Epithelial cell of proximal tubule (primary cell): Measurements from ENCODE around the gene DBNDD2. TPM values are rescaled to one million over a fixed set of nuclear protein-coding genes. Genes with fewer than 3 reads are reported as not detected.

Experiments used
- DNase-seq: peaks from one replicate; pipeline ENCODE4 v3.0.0-alpha.2; 2011; ENCODE audit warnings: low read depth
- H3K4me3 ChIP-seq: 2 replicates; pipeline ENCODE4 v1.5.1; 2011; ENCODE audit warnings: low read depth, mild to moderate bottlenecking, low read length
- total RNA-seq: library from RNA; depleted of rRNA; stranded (reverse); fragments of >200 nt; gene quantifications from 2 replicates; pipeline ENCODE4 v1.2.3, GENCODE V29; 2015
- TF ChIP-seq, protein P1 (sequence below): conservative IDR thresholded peaks from 2 replicates; pipeline ENCODE4 v1.5.1; 2012; ENCODE audit warnings: low read depth, mild to moderate bottlenecking, low read length

Gene DBNDD2
- total RNA-seq, 1 donor from 2014 or later, result 49.6 TPM

DNA sequence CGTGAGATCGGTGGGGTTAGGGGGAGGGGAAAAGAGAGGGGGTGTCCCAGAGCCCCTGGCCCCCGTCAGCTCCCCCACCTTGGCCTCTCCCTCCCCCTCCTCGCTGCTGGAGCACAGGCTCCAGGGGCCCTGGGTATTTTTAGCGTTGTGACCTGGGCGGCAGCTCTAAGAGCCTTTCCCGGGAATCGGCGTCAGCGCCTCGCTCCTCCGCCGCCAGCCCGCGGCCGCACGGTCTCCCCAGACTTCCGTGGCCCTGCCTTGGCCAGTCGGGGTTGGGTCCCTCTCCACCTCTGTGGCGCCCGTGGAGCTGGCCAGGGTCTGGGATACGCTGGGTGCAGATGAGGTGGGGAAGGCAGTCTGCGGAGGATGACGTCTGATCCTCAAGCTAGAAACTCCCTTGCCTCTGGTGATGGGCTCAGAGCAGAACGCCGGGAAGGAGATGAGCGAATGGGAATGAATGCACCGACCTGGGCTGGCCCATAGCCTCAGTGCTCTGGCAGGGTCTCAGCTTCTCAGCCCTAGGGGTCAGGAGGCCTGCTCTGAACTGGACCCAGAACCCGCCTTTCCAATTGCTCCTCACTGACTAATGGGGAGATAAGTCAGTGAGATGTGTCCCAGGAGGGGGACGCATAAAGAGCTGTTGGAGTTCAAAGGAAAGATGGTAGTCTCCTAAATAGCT is 883 bp upstream of the DBNDD2 start:
- TF ChIP-seq, protein P1, sequence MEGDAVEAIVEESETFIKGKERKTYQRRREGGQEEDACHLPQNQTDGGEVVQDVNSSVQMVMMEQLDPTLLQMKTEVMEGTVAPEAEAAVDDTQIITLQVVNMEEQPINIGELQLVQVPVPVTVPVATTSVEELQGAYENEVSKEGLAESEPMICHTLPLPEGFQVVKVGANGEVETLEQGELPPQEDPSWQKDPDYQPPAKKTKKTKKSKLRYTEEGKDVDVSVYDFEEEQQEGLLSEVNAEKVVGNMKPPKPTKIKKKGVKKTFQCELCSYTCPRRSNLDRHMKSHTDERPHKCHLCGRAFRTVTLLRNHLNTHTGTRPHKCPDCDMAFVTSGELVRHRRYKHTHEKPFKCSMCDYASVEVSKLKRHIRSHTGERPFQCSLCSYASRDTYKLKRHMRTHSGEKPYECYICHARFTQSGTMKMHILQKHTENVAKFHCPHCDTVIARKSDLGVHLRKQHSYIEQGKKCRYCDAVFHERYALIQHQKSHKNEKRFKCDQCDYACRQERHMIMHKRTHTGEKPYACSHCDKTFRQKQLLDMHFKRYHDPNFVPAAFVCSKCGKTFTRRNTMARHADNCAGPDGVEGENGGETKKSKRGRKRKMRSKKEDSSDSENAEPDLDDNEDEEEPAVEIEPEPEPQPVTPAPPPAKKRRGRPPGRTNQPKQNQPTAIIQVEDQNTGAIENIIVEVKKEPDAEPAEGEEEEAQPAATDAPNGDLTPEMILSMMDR, result no peak
- no peak for DNase-seq
- H3K4me3 ChIP-seq, result peak overlapping the region; percentile 86

DNA sequence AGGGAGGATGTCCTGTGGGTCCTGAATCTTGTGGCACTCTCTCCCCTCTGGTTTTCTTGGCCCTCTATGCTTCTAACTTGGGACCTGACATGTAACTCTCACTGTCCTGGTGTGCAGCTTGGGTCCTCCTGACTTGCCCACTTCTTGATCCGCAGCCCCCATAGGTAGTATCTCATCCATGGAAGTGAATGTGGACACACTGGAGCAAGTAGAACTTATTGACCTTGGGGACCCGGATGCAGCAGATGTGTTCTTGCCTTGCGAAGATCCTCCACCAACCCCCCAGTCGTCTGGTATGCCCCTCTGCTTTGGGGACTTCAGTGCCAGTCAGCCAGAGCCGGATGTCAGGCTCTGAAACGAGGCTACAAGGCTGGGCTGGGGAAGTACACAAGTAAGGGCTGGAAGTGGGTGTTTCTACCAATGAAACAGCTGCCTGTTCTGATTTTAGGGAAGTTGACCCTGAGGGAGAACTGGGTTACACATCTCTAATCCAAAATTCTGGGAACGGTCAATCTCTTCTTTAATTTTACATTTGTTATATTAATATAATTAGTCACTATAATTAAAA is 641 bp downstream of the DBNDD2 start:
- DNase-seq, result no peak
- TF ChIP-seq, protein P1, result no peak
- no peak overlapping the region for H3K4me3 ChIP-seq

DNA sequence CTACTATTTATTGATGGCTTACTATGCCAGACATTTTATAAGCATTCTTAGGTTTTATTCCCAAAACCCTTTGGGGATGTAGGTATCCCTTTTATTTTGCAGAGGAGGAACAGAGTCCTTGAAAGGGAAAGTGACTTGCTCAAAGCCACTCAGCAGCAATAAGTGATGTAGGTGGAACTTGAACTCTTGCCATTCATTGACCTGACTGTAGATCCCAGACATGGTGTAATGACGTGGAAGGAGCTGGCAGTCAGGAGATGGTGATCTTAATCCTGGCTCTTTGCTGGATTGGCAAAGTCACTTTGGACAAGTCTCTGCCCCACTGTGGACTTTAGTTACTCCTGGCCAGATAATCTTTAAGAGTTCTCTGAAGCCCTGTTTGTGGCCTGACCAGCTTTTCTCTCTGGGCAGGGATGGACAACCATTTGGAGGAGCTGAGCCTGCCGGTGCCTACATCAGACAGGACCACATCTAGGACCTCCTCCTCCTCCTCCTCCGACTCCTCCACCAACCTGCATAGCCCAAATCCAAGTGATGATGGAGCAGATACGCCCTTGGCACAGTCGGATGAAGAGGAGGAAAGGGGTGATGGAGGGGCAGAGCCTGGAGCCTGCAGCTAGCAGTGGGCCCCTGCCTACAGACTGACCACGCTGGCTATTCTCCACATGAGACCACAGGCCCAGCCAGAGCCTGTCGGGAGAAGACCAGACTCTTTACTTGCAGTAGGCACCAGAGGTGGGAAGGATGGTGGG is 1.6 kb downstream of the DBNDD2 start:
- no peak for DNase-seq
- TF ChIP-seq, protein P1, result no peak
- H3K4me3 ChIP-seq, result no peak overlapping the region

DNA sequence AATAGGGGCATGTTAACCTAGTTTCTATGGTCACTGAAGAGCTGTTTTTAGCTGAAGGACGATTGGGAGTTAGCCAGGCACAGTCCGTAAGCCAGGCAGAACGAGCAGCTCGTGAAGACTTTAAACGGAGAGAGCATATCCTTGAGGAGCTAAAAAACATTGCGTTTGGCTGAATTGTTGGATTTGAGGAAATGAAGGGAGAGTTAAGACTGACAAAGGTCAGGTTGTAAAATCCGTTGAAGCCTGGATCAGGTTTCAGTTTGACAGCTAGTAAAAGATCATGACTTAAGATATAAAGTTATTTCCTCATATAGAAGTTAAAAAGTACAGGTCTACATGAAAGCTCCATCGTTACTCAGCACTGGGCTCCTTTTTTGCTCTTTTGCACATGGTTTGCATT is 2.8 kb downstream of the DBNDD2 start:
- no peak for DNase-seq
- no peak overlapping the region for H3K4me3 ChIP-seq
- TF ChIP-seq, protein P1, result no peak

DNA sequence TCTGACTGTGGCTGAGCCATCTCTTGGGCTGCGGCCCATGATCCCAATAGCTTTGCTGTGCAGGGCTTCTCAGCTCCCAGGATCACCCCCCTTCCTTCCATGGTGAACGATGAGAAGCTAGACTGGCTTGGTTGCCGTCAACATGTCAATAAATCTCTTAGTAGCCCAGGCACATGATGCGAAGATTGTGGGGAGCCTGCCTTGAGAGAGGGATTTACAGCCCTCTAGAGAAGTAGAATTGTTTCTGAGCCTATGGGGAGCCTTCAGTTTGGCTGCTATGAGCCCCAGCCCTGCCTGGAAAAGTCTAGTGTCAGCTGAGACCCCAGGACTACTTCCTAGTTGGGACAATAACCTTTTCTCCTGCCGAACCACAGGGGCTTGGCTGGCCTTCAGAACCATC is 4.6 kb downstream of the DBNDD2 start:
- TF ChIP-seq, protein P1, result no peak
- H3K4me3 ChIP-seq, result no peak overlapping the region
- DNase-seq, result no peak

DNA sequence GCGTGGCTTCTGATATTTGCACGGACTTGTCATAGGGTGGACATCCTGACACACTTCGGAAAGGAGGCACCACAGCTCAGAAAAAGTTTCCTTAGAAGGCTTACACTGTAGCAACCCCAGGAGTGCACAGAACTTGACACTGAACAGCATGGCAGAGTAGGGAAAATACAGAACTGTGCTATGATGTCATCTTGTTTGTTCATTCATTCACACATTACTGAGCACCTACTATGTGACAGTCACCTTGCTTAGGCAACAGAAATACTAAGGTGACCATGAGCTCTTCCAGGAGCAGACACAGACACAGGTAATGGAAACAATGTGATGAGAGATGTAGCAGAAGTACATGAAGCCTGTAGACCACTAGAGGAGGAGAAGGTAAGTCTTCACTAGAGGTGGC is 5.4 kb downstream of the DBNDD2 start:
- no peak for DNase-seq
- H3K4me3 ChIP-seq, result no peak overlapping the region
- TF ChIP-seq, protein P1, result no peak
